Inferior parietal cortex (tissue), 1 donor: ENCODE results near the gene SORBS1.
A peak's percentile ranks its signal among the peaks of the same experiment; 100 is the strongest.

Experiments
- DNase-seq: peaks from one replicate; pipeline ENCODE4 v3.0.0-alpha.2; 2016; ENCODE audit errors: extremely low spot score

Gene SORBS1

GRCh38 chr10:95346715-95347401 lies 214.3 kb downstream of the SORBS1 start:
- no peak for DNase-seq

- no peak for DNase-seq
These were observed 217.6 kb downstream of the SORBS1 start for GRCh38 chr10:95343573-95343972.

GRCh38 chr10:95341716-95342130 lies 219.4 kb downstream of the SORBS1 start:
- DNase-seq, result no peak

DNA sequence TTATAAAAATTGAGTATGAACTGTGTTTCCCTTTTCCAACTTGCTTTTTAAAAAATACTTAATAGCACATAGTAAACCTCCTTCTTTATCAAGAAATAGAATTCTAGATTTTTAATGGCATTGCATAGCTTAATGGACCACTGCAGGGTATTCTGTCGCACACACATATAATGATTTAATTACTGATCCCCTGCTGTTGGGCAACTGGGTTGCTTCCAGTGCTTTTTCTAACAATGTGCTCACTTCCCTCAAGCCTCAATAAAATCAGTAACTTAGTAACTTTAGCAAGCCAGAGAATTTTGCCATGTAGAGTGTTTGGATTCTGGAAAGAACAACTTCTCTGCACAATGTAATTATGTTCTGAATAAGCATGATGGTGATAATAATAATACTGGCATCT lies 221.3 kb downstream of the SORBS1 start:
- DNase-seq, result no peak

DNA sequence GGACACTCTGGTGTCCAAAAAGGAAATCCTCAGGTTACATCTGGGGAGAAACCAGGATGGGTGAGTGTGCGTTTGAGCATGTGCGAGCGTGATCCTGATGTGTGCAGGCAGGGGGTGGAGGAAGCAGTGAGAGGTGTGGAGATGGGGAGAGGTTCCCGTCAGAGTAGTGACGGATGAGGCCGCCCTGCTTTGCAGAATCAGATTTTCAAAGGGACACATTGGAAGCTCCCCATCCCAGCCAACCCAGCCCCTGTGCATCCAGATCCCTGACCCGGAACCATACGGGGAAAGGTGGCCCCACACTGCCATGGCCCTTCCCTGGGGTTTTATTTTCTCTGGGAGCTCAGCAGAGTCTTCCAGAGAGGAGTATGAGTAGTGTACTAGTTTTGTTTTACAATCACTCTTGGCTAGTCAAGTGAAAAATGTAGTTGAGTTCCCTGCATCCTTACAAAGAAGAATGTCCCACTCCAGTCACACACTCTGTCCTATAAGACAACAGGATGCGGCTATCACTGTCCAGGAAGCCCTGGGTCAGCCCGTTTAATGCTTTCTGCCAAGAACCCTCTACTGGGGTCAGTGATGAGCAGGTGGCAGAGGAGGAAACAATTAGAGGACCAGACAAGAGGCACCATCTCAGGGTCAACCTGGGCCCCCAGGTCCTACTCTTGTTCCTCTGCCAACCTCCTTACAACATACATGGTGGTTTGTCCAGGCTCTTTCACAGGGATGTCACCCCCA lies 223.6 kb downstream of the SORBS1 start:
- no peak for DNase-seq

GRCh38 chr10:95336702-95337101 lies 224.5 kb downstream of the SORBS1 start:
- DNase-seq, result no peak

DNA sequence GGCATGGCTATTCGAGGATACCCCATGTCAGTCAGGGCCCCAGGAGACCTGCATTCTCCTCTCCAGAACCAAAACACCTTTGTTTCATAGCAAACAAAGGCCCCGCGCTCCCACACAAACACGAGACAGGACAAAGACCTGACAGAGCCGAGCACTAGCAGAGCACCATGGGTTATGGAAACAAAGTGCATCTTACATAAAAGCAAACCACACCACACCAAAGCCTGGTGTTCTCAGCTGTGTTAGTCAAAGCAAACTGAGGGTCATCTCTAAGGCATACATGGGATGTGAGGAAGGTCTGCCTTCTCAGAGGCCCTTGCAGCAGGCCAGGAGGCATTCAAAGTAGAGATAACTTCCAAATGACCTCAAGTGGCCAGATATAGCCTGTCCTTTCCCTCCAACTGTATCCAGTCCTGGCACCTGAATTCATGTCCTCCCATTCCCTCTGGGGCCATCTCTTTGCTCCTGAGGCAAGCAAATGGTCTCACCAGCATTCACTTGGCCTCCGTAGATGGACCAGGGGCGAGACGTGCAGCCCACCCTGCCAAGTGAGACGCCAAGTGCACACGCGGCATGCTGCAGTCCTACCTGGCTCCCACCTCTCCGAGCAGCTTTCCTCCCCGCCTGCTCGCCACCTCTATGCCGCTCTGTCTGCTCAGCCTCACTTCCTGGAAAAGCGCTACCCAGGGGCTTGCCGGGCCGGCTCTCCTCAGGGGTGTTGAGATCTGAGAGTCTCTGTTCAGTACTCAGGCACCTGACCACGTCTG lies 225.1 kb downstream of the SORBS1 start:
- DNase-seq, result no peak

DNA sequence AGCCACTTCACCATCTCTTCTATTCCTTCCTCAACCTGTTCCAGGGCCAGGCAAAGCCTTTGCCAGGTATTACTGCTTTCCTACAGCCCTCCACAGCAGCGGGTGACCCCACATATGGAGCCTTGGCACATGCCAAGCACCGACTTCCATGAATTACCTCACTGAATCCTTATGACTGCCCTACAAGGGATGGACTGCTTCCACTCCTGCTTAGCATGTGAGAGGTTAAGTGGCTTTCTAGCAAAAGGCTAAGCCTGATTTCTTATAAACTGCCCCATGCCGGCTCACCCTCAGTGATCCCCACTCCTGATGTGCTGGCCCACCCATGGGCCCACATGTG lies 226.4 kb downstream of the SORBS1 start:
- DNase-seq, result no peak

DNA sequence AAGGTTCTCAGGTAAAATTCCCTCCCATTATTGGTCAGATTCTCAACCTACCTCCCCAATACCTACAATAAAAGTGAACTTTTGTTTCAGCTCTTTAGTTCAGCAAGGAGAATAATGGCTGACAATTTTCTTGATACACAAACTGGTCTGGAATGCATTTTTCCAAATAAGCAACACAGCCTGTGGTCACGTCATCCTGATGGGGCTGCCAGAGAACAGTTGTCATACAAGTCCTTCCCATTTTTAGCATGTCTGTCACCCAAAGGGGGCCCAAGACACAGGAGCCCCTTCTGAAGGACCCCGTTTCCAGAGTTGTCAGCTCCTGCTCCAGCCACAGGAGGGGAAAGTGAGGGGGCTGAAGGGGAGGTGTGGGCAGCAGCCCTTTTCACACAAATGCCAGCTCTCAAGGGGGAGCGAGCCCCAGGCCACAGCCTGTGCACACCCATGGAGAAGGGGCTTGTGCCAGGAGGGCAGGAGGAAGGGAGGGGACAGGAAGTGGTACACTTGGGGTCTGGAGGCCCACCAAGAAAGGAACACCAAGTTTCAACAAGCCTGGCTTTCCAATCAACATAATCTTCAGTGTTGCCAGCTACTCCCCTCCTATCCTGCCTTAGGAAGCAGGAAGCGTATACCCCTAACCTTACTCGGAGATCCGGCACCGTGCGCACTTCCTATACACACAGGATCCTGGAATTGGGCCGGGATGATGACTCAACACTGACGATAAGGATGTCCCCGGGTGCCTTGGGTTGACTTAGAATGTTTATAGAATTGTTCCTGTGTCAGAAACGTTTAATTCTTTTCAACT lies 227.0 kb downstream of the SORBS1 start:
- DNase-seq, result no peak

DNA sequence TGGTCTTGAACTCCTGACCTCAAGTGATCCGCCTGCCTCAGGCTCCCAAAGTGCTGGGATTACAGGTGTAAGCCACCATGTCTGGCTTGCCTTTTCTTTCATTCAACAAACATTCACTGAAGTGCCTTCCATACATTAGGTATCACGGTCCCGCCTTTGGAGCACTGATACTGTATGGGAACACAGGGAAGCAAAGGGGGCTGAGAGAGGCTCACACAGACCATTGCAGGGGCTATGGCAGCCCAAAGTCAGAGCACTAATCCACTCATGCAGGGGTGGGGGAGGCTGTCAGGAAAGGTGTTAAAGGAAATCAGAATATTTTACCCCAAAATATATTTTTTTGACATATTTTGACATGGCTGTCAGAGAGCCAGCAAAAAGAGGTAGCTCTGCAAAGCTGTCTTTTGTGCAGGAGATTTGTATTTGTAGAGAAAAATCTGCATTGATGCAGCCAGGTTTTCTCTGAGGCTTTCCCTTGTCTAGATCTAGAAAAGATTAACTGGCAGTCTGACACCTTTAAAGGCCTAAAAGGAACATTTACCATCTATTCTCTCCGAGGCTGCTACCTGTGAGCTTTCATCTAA lies 228.4 kb downstream of the SORBS1 start:
- DNase-seq, result no peak

GRCh38 chr10:95331596-95332130 lies 229.5 kb downstream of the SORBS1 start:
- DNase-seq, result no peak

DNA sequence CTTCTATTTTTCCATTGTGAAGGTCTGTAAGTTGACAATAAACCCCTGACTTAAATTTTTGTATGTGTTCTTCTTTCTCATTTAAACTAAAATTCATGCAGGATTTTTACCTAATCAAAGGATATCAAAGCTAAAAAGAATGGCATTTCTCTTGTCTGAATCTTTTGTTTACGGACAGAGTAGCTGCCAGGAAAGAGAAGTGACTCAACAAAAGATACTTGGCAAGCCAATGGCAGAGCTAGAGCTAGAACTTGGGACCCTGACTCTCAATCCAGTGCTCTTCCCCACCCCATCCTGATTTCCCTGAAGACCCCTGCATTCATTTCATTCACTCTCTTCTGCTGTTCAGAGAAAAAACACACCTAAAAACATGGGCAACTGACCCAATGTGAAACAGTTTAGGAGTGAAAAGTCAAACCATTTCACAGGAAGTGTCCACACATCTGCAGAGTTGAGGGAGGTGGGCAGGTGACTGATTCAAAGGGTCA lies 230.2 kb downstream of the SORBS1 start:
- no peak for DNase-seq

DNA sequence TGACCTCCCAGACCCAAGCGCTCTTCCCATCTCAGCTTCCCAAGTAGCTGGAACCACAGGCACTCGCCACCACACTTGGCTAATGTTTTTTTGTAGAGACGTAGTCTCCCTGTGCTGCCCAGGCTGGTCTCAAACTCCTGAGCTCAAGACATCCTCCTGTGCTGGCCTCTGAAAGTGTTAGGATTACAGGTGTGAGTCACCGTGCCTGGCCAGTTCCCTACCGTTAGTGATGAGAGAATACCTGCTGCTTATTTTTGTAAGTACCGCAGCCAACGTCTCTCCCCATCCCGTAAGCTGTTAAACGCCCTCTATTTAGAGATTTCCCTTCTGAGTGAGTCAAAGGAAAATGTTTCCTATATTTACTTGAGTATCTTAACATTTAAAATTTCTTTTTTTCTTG lies 231.9 kb downstream of the SORBS1 start:
- no peak for DNase-seq

DNA sequence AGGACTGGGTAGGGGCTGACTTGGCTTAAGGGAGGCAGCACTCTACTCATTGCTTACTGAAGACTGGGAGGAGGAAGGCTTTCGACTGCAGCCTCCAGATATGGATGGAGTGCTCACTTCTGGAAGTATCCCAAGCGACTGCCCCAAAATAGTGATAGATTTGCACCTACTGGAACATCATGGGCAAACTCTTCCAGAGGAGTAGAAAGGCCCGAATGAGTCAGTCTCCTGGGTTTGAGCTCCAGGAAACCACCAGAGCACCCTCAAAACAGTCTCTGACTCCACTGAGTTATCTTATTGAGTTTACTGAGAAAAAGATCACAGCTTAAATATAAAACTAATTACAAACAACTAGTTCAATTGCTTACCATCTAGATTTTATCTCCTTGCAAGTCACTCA lies 233.2 kb downstream of the SORBS1 start:
- DNase-seq, result peak; percentile 34

- peak; percentile 21 for DNase-seq
These were observed 233.8 kb downstream of the SORBS1 start for GRCh38 chr10:95327367-95327766.

DNA sequence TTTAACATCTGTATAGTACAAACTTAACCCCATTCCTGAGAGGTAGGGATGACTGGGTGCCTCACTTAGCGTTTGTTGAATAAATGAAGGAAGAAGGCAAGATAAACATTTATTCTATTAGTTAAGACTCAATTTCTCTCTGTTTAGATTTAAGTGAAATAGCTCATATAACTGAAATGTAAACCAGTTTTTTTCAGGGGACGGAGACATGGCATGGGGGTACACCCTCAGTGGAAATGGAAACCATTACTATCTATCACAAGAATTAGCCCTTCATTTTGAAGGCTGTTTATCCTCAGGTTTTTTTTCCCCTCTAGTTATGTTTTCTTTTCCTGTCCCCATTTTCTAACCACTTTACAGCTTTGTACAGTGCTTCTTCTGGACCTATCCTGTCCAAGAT lies 234.8 kb downstream of the SORBS1 start:
- DNase-seq, result no peak

DNA sequence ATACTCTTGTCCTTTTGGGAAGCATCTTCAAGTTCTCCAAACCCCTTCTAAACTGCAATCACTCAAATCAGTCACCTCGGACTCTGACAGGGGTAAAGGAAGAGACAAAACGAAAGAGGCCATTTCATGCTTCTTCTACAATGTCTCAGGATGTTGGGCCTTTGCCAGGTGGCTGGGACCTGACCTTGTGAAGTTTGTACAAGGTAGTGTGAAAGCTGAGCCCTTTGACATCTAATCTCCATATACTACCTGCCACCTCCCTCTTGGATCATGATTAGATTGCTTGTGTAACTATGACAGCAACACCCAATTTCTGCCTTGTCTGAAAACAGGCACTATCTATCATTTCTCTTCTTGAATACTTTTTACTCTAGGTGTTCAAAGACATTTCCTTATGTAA lies 235.3 kb downstream of the SORBS1 start:
- DNase-seq, result no peak

DNA sequence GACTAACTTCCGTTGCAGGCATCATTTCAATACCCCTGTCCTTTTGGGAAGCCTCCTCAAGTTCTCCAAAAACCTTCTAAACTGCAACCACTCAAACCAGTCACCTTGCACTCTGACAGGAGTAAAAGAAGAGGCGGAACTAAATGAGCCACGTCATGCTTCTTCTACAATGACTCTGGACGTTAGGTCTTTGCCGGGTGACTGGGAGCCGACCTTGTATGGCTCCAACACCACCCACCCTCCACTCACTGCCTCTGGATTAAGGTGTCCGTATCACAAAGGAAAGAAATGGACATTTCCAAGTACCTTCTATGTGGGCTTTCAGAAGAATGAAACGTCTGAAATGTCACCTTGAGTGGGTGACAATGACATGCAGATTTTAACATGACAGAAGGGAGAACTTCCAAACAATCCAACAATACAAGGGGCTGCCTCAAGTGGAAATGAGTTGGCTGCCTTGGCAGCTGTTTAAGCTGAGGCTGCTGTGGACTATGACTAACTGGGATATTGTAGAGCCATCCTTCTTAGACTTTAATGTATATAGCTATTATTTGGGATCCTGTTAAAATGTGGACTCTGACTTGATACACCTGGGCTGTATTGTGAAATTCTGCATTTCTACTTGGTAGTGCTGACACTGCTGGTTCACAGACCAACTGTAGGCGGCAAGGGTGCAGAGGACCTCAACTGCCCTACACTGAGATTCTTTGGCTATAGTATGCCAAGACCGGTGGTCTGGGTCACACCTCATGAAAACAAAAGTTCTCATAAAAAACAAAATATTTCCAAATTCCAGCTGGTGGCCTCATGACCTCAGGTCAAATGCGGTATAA lies 236.5 kb downstream of the SORBS1 start:
- DNase-seq, result no peak

DNA sequence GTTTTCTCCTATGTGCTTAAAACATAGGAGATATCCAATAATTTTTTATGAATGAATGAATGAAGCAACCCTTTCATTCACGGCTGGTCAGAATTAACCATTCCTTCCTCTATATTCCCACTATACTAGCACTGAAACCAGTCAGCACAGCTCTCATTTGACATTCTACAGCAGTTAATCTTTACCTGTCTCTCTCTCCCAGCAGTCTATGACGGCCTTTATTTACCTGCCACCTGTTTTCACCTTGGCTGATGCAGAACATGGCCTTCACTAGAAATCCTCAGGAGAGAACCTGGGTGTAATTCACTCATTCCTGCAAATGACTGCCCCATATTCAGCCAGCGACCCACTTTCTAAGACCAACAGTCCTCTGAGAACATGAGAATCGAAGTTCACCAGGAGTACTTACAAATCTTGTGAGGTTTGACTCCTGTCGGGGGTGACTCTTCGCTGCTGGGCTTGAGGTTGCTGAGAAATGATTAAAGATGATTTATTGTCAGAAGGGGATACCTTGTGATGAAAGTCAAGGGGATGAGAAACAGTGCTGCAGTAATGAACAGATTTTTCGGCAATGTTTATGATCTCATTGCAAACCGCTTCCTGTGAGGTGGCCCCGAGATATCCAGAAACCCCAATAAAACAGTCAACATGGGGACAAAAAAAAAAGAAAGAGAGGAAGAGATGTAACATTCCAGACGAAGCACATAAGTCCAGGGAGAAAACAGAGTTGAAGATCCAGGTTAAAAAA lies 239.4 kb downstream of the SORBS1 start:
- no peak for DNase-seq

GRCh38 chr10:95319239-95319638 lies 241.9 kb downstream of the SORBS1 start:
- no peak for DNase-seq
